Measurements from ENCODE around the gene FAM72D. TPM values are rescaled to one million over a fixed set of nuclear protein-coding genes. Genes with fewer than 3 reads are reported as not detected.
"Not testable (repeated sequence)": the region's sequence is repeated elsewhere in the genome, so short reads cannot be mapped to it uniquely, and the experiment has no call there.

Gene FAM72D
- total RNA-seq, 1 donor from 2014 or later, result 0.52 TPM

DNA sequence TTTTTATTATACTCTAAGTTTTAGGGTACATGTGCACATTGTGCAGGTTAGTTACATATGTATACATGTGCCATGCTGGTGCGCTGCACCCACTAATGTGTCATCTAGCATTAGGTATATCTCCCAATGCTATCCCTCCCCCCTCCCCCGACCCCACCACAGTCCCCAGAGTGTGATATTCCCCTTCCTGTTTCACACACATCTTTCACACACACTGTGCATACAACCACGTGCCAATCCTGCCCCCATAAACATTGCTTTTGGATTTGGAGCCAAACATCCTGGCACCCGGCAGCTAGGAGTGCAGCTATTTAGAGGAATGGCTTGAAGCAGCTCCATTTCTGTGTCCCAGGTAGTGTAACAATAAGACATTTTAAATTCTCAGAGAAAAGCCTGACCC is 51.4 kb downstream of the FAM72D start:
- H3K4me1 ChIP-seq (ENCODE audit: control insufficient read depth in 3 of 3, insufficient read depth in 3 of 3, low read length in 3 of 3); H3K36me3 ChIP-seq (ENCODE audit: control insufficient read depth in 3 of 3, insufficient read depth in 3 of 3, low read length in 3 of 3); H3K27ac ChIP-seq (ENCODE audit: low read depth, low read length); H3K27me3 ChIP-seq (ENCODE audit: control insufficient read depth in 3 of 3, insufficient read depth in 3 of 3, low read length in 3 of 3); H3K9ac ChIP-seq (ENCODE audit: low read depth in 1 of 3, low read length in 3 of 3); H3K4me3 ChIP-seq (ENCODE audit: low read length in 3 of 3); H3K9me3 ChIP-seq (ENCODE audit: control insufficient read depth in 3 of 3, low read length in 3 of 3): not testable (repeated sequence)

DNA sequence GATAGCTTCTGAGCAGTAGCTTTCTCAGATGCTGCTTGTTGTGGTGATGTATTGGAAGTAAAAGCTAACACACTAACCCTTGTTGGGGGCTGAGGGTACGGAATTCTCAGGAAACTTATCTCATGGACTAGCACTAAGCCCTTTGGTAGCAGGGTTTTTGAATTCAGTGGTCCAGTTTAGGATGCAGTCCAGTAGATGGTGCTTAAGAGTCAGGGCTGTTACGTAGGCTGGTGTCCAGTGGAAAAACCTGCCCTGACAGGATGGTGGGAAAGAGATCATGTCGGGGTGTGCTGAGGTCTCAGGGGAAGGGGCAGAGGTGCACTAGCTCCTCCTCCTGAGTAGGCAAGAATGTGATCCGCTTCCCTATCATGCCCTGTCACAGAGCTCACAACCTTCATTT is 59.6 kb downstream of the FAM72D start:
- not testable (repeated sequence) for H3K4me3 ChIP-seq (ENCODE audit: low read length in 3 of 3); H3K27ac ChIP-seq (ENCODE audit: low read depth, low read length); H3K4me1 ChIP-seq (ENCODE audit: control insufficient read depth in 3 of 3, insufficient read depth in 3 of 3, low read length in 3 of 3); H3K27me3 ChIP-seq (ENCODE audit: control insufficient read depth in 3 of 3, insufficient read depth in 3 of 3, low read length in 3 of 3); H3K36me3 ChIP-seq (ENCODE audit: control insufficient read depth in 3 of 3, insufficient read depth in 3 of 3, low read length in 3 of 3); H3K9ac ChIP-seq (ENCODE audit: low read depth in 1 of 3, low read length in 3 of 3); H3K9me3 ChIP-seq (ENCODE audit: control insufficient read depth in 3 of 3, low read length in 3 of 3)

DNA sequence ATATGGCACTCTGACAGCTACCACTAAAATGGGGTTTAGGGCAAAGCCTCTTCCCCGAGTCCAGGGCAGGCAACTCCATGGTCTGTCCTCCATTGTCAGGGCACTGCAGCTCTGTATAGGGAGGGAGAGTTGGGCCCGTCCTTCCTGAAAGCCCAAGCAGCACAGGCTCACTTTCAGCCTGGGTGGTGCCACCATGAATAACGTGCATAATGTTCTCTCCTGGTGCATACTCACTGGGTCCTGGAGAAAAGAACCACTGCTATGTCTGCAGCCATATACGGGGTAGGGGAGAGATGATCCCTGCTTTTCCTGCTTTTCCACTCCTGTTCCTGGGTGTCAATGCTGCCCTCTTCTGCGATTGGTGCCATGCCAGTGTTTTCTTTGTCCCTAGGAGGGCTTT is 60.1 kb downstream of the FAM72D start:
- not testable (repeated sequence) for H3K9ac ChIP-seq (ENCODE audit: low read depth in 1 of 3, low read length in 3 of 3); H3K4me3 ChIP-seq (ENCODE audit: low read length in 3 of 3); H3K36me3 ChIP-seq (ENCODE audit: control insufficient read depth in 3 of 3, insufficient read depth in 3 of 3, low read length in 3 of 3); H3K27ac ChIP-seq (ENCODE audit: low read depth, low read length); H3K4me1 ChIP-seq (ENCODE audit: control insufficient read depth in 3 of 3, insufficient read depth in 3 of 3, low read length in 3 of 3); H3K9me3 ChIP-seq (ENCODE audit: control insufficient read depth in 3 of 3, low read length in 3 of 3); H3K27me3 ChIP-seq (ENCODE audit: control insufficient read depth in 3 of 3, insufficient read depth in 3 of 3, low read length in 3 of 3)

DNA sequence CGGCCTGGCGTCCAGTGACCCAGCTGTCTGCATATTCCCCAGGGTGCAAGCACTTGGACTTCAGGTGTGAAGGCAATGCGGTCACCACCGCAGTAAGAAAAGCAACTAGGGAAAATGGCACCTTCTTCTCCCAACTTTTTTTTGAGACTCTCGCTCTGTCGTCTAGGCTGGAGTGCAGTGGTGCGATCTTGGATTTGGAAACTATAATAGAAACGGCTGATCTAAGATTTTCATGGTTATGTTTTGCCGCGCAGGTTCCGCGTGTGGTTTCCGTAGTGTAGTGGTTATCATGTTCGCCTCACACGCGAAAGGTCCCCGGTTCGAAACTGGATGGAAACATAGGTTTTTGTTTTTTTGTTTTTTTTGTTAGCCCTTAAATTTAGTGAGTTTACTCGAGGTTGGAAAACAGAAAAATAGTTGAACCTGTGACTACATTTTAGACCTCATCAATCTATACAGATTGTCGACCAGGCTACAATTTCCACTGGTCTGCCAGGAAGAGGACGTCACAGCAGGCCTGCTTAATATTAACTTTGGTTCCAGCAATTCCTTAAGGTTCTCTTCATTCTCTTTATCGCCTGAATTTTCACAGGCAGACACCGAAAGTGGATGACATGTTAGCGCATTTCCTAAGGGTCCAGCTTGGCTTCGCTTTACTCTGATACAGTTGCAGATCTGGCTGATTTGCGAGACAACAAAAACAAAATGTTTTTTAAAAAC is 61.3 kb downstream of the FAM72D start:
- not testable (repeated sequence) for H3K9me3 ChIP-seq (ENCODE audit: control insufficient read depth in 3 of 3, low read length in 3 of 3); H3K27ac ChIP-seq (ENCODE audit: low read depth, low read length); H3K36me3 ChIP-seq (ENCODE audit: control insufficient read depth in 3 of 3, insufficient read depth in 3 of 3, low read length in 3 of 3); H3K27me3 ChIP-seq (ENCODE audit: control insufficient read depth in 3 of 3, insufficient read depth in 3 of 3, low read length in 3 of 3); H3K9ac ChIP-seq (ENCODE audit: low read depth in 1 of 3, low read length in 3 of 3); H3K4me1 ChIP-seq (ENCODE audit: control insufficient read depth in 3 of 3, insufficient read depth in 3 of 3, low read length in 3 of 3); H3K4me3 ChIP-seq (ENCODE audit: low read length in 3 of 3)

DNA sequence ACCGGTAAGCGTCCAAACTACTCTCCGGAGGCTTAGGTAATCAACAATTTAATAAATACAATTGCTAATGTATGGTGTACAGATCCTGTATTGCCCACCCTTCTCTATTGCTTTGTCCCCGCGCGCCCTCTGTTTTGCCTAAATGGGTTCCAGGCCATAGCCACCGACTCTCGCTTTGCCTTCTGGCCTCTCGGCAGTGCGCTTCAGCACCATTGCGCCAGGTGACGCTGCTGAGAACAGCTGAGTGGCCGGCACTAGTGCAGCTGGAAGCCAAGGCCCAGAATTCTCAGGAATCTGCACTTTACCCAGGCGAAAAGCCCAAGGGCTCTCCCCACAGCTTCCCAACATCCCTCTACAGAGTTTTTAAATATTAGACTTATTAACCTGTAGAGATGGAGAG is 61.9 kb downstream of the FAM72D start:
- H3K4me1 ChIP-seq (ENCODE audit: control insufficient read depth in 3 of 3, insufficient read depth in 3 of 3, low read length in 3 of 3); H3K4me3 ChIP-seq (ENCODE audit: low read length in 3 of 3); H3K27me3 ChIP-seq (ENCODE audit: control insufficient read depth in 3 of 3, insufficient read depth in 3 of 3, low read length in 3 of 3); H3K27ac ChIP-seq (ENCODE audit: low read depth, low read length); H3K9me3 ChIP-seq (ENCODE audit: control insufficient read depth in 3 of 3, low read length in 3 of 3); H3K9ac ChIP-seq (ENCODE audit: low read depth in 1 of 3, low read length in 3 of 3); H3K36me3 ChIP-seq (ENCODE audit: control insufficient read depth in 3 of 3, insufficient read depth in 3 of 3, low read length in 3 of 3): not testable (repeated sequence)

DNA sequence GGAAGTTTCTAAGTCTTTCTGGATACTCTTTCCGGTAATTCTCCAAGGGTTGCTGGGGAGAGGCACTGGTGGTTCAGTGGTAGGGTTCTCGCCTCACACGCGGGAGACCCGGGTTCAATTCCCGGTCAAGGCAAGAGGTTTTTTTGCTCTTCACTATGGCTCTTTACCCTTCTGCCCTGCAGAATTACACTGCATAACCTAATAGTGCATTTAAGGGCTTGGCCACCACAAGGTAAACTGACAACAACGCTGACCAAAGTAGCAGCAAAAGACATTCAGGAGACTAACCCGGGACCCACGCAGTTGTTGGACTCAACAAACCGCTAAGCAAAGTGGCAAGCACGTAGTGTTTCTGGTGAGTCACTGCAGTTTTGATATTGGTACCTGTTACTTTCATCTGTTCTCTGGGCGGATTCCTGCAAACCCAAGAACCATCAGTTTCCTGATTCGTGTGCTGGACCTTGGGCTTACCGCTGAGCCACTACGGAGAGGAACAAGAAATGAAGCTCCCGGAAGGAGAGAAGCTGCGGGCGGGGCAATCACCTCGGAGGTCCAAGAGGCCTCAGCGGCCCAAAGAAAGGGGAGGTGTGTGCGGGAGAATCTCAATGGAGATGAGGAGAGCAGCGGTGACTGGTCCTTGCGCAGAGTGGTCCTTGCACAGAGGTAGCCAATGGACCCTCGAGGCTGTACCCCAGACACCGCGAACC is 65.4 kb downstream of the FAM72D start:
- not testable (repeated sequence) for H3K27ac ChIP-seq (ENCODE audit: low read depth, low read length); H3K4me3 ChIP-seq (ENCODE audit: low read length in 3 of 3); H3K9me3 ChIP-seq (ENCODE audit: control insufficient read depth in 3 of 3, low read length in 3 of 3); H3K36me3 ChIP-seq (ENCODE audit: control insufficient read depth in 3 of 3, insufficient read depth in 3 of 3, low read length in 3 of 3); H3K4me1 ChIP-seq (ENCODE audit: control insufficient read depth in 3 of 3, insufficient read depth in 3 of 3, low read length in 3 of 3); H3K9ac ChIP-seq (ENCODE audit: low read depth in 1 of 3, low read length in 3 of 3); H3K27me3 ChIP-seq (ENCODE audit: control insufficient read depth in 3 of 3, insufficient read depth in 3 of 3, low read length in 3 of 3)

Other genes with a start within 250 kb of the FAM72D start
- gene SRGAP2B, start 646 bp upstream of the FAM72D start, total RNA-seq, result 33.9 TPM
- not detected for gene PPIAL4D, start 146.2 kb downstream of the FAM72D start, total RNA-seq

All from skeletal muscle tissue (tissue), 4 donors.